Measurements from ENCODE around the gene GRIP1.

Gene GRIP1

GRCh38 chr12:66302827-66303169, 376.1 kb downstream of the GRIP1 start:
- peak overlapping the region; percentile 64 to 82 (median 73) for H3K4me3 ChIP-seq
- no peaks in the 10 kb centered on the region for H3K27me3 ChIP-seq
- peak overlapping the region; percentile 47 to 91 (median 80) for H3K27ac ChIP-seq
- peaks cover 0 to 22% (median 13%) of the 10 kb centered on the region in 11 experiments; a peak in 12 of 22 replicates for H3K36me3 ChIP-seq
- H3K9me3 ChIP-seq (replicated peaks in 1 of 11), result no peaks in the 10 kb centered on the region
- peak overlapping the region; percentile 68 to 87 (median 81) for H3K9ac ChIP-seq
- peaks cover 23 to 34% (median 30%) of the 10 kb centered on the region in 10 experiments for H3K4me1 ChIP-seq
- no peaks in the 10 kb centered on the region for H4K20me1 ChIP-seq
- TF ChIP-seq Cebpa-rat (IDR thresholded peaks at IDR 0.05), result no peak
- peak overlapping the region; percentile 50 to 96 (median 88) for H3K4me2 ChIP-seq

DNA sequence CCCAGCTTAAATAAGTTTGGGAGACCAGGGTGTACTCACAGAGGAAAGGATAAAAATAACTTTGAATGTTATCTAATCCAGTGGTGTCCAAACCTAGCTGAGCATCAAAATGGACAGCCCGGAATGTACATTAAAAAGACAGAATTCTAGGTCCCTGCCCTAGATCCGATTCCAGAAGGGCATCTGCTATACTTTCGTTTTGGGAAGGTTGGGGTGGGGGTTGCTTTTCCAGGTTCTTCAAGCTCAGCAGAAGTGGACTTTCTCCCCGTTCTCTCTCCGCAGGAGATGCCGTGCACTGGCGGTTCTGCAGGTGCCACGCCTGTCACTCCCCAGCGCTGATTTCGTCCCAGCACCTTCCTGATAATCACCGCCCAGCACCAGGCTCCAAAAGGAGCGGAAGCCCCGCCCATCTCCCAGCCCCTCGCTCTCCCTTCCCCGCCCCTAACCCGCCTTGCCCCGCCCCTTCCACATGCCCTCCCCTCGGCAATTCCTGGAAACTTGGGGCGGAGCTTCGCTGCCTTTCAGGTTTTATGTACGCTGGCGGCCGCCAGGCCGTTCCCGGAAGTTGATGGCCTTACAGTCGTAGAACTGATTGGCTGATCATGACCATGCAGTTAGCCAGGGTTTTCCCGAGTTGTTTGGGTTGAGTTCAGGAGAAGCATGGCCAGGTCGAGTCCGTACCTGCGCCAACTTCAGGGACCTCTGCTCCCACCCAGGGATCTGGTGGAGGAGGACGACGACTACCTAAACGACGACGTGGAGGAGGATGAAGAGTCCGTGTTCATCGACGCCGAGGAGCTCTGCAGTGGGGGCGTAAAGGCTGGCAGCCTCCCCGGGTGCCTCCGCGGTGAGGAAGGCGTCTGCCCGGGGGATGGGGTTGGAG, 376.7 kb downstream of the GRIP1 start, which contains the start of gene HELB:
HELB (plus strand) TSS at position 550 of the 883 bp plus-strand sequence; CDS start at position 661, 111 bp downstream.
- no peak for TF ChIP-seq Cebpa-rat (IDR thresholded peaks at IDR 0.05)
- H3K4me2 ChIP-seq, result peak within 1 kb of the TSS; percentile 70 to 96 (median 88)

DNA sequence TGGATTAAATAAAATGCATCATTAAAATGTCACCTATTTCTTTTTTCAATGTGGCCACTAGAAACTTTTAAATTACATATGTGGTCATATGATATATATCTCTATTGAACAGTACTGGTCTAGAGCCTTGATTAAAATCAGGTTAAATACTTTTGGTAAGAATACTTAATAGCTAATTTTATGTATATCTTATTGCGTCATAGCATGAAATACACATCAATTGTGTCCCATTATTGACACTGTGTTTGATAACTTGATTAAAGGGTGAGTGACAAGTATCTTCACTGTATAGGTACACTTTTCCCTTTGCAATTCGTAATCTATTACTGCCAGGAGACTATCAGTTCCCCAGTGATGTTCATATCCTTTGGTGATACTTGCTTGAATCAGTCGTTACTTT, 381.0 kb downstream of the GRIP1 start:
- no peak overlapping the region for H3K9ac ChIP-seq
- no peaks in the 10 kb centered on the region for H4K20me1 ChIP-seq
- TF ChIP-seq Cebpa-rat (IDR thresholded peaks at IDR 0.05), result peak in 2 of 11 experiments; percentile 10 to 59; a peak in 1 of 22 replicates
- H3K9me3 ChIP-seq (replicated peaks in 1 of 11), result peaks cover 0 to 7% (median 3%) of the 10 kb centered on the region in 11 experiments; a peak in 9 of 22 replicates
- no peaks in the 10 kb centered on the region for H3K36me3 ChIP-seq
- H3K4me3 ChIP-seq, result no peak overlapping the region
- H3K4me1 ChIP-seq, result peaks cover 0 to 13% (median 7%) of the 10 kb centered on the region in 10 experiments; a peak in 14 of 20 replicates
- H3K4me2 ChIP-seq, result no peak overlapping the region
- H3K27ac ChIP-seq, result no peak overlapping the region
- H3K27me3 ChIP-seq, result no peaks in the 10 kb centered on the region

More for the DNA sequence above, 376.7 kb downstream of the GRIP1 start, which contains the start of gene HELB:
- Histone ChIP-seq H3K9ac (peak within 1 kb of the TSS; percentile 68 to 87 (median 81)), H4K20me1 (no peaks in the 10 kb centered on the region), H3K4me1 (peaks cover 23 to 34% (median 30%) of the 10 kb centered on the region in 10 experiments), H3K27ac (peak within 1 kb of the TSS; percentile 47 to 91 (median 80)), H3K9me3 (replicated peaks in 1 of 11) (no peaks in the 10 kb centered on the region), H3K36me3 (peaks cover 0 to 17% (median 9%) of the 10 kb centered on the region in 11 experiments; a peak in 8 of 22 replicates), H3K27me3 (no peaks in the 10 kb centered on the region), H3K4me3 (peak within 1 kb of the TSS; percentile 64 to 82 (median 73))

All from BLaER1 treated with 17β-estradiol and CSF1 and Interleukin-3, amounts not matched to agents 10 nM and 100 nM (cell line).